HG03139 (cell line): ENCODE data around the gene SPP1.
"Not testable (repeated sequence)": the region's sequence is repeated elsewhere in the genome, so short reads cannot be mapped to it uniquely, and the experiment has no call there.

Source experiments
- ATAC-seq: cut with Tn5 transposase; IDR thresholded peaks from one replicate; pipeline ENCODE4 v1.9.1; 2021; ENCODE audit not compliant: unreplicated experiment

The SPP1 gene

DNA sequence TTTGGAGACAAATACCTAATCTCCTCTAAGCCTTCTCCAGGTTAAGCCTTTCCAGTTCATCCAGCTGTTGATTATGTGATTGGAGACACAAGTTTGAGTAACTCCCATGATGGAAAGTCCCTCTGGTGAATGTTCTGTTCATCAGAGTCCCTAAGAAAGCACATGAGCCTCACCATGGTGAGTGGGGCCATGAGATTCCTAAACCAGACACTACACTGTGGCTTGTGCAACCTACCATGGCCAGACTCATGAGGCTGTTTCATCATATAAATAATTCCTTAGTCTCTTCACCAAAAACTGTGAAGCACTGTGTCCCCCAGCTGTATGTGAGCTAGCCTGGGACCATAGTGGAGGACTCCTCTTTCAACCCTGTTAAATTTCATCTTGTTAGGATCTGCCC, 46.3 kb downstream of the SPP1 start:
- ATAC-seq: no peak

DNA sequence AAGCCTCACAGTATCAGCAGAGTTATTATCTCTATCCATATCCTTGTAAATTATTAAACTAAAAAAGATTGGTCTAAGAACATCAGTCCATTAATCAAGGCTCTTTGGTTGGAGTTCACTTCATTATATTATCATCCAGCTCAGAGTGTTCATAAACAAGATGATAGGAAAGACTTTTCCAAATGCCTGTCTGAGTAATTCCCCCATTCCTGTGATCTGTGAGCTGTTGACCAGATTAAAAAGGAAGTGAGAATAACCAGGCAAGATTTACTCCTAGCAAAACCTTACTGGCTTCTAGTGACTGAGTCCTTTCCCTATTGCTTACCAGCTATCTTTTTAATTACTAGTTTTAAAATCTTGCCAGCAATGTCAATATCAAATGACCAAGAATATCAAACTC, 46.8 kb downstream of the SPP1 start:
- ATAC-seq: no peak

DNA sequence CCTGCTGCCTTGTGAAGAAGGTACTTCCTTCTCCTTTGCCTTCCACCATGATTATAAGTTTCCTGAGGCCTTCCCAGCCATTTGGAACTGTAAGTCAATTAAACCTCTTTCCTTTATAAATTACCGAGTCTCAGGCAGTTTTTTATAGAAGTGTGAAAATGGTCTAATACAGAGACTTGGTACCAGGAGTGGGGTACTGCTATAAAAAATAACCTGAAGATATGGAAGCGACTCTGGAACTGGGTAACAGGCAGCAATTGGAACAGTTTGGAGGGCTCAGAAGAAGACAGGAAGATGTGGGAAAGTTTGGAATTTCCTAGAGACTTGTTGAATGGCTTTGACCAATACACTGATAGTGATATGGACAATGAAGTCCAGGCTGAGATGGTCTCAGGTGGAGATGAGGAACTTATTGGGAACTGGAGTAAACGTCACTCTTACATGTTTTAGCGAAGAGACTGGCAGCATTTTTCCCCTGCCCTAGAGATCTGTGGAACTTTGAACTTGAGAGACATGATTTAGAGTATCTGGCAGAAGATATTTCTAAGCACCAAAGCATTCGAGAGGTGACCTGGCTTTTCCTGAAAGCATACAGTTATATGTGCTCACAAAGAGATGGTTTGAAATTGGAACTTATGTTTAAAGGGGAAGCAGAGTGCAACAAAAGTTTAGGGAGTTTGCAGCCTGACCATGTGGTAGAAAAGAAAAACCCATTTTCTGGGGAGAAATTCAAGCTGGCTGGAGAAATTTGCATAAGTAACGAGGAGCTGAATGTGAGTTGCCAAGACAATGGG, 50.6 kb downstream of the SPP1 start:
- ATAC-seq: not testable (repeated sequence)

DNA sequence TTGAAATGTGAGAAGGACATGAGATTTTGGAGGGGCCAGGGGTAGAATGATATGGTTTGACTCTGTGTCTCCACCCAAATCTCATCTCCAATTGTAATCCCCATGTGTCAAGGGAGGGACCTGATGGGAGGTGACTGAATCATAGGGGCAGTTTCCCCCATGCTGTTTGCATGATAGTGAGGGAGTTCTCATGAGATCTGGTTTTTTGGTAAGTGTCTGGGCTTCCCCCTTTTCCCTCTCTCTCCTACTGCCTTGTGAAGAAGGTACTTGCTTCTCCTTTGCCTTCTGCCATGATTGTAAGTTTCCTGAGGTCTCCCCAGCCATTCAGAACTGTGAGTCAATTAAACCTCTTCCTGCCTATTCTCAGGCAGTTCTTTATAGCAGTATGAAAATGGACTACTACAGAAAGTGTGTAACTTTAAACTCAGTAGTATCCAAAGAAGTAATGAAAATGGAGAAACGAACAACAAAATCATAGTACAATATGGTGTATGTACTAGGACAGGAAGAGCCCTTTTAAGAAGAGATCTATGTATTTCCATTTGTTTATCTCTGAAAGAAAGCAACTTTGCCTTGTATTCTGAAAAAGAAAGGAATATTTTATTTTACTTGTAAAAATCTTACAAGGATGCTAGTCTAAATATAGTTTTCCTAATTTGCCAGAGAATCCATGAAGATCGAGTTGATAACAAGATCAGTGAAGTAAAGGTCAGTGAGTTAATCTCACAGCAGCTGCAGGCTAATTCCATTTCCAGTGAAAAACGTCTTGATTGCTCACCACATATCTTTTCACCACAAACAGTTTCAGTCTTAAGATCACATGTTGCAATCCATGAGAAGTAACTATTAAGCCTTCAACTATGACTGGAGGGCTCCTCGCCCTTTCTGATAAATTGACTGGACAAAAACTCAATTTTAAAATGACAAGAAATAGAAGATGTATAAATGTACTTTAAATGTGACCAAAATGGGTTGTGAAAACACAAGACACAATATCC, 52.4 kb downstream of the SPP1 start:
- ATAC-seq: no peak

DNA sequence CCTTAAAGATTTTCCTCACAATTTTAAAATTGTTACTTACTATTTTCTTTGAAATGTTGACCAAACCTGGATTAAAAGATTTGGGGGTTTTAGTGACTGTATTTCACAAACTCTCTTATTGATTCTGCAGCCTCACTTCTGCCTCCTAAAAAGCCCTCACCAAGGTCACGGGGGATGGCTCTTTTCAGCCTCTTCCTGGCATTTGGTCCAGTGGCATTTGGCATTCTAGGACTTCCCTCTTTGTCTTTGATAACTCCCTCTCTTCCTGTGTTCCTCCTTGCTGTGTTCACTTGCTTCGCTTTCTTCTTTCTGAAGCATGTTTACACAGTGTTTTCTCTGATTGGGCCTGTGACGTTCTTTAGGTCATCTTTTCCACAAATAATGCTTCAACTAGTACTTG, 53.4 kb downstream of the SPP1 start:
- ATAC-seq: no peak

DNA sequence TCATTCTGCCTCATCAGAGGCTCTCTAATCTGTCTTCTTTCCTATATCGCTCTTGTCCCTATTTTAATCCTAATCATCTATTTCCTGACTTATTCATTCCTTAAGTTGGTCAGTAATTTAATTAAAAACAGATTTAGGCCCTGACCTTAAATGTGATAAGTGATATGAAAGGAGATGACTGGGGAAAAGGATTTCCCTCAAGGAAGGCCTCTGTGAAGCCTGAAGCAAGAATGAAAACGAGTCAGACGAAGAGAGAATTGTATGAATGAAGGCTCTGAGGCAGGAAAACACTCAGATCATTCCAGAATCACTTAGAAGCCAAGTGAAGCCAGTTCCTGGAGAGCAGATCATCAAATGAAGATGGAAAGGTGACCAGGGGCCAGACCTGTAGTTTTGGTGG, 54.0 kb downstream of the SPP1 start:
- no peak for ATAC-seq

DNA sequence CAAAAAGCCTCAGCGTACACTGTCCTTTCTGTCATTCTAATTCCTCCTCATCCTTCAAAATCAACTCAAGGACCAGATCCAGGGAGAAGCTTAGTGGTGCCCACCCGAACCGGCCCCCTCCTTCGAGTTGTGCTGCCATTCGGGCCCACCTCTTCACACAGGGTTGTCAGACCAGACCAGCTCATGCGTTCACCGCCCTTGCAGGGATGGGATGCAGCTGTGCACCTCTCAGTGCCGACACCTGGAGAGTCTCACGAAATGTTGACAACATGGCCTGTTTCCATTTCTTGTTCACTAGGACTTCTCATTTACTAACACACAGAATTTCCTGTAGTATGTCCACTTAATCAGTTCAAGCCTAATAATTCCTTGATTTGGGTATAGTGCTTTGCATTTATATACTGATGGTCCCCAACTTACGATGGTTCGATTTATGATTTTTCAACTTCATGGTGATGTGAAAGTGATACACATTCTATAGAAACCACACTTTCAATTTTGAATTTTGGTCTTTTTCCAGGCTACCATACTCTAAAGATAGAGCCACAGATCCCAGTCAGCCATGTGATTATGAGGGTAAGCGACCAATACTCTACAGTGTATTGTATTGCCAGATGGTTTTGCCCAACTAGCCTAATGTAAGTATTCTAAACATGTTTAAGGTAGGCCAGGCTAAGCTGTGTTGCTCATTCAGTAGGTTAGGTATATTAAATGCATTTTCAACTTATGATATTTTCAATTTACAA, 55.2 kb downstream of the SPP1 start:
- no peak for ATAC-seq
